ENCODE measurements around the gene MSRB1.
"Not testable (repeated sequence)": the region's sequence is repeated elsewhere in the genome, so short reads cannot be mapped to it uniquely, and the experiment has no call there.

MSRB1 gene

DNA sequence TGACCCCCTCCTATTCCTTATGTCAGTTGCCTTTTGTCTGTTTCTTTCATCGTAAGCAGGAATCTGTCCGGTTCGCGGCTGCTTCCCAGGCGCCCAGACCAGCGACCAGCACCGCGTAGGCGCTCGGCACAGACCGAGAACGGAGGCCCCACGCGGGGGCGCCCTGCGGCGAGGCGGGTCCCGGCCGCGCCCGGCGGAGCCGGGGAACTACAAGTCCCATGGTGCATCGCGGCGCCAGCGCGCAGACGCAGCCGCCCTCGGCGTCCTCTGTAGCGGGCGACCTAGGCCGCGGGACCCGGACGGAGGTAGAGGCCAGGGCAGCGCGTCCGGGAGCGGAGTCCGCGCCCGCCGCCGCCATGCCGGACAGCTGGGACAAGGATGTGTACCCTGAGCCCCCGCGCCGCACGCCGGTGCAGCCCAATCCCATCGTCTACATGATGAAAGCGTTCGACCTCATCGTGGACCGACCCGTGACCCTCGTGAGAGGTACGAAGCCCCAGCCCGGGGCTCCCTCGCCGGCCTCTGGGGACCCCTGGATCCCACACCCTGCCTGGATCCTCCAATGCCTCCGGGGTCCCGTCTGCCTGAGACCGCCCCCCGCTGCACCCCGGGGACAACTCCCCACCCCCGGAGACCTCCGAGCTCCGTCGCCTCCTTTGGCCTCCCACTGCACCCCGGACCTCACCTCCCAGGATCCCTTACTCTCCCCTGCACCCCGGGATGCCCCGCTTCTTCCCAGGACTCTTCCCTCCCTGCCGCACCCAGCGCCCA is 16.5 kb upstream of the MSRB1 start, which contains the start of gene NDUFB10:
Gene NDUFB10 (plus strand): TSS at position 270 of the 771 bp plus-strand sequence. CDS start 87 bp downstream, at position 357.
- Histone ChIP-seq H3K36me3 (replicated peaks in 1 of 2; ENCODE audit: control insufficient read depth in 2 of 2, insufficient read depth in 2 of 2, low read length in 2 of 2) (peaks cover 18 to 36% of the 10 kb centered on the region in 2 donors), H3K27ac (replicated peaks; ENCODE audit: low read length) (peak within 1 kb of the TSS; percentile 58), H3K9me3 (replicated peaks in 1 of 2; ENCODE audit: control insufficient read depth in 2 of 2, insufficient read depth in 1 of 2, low read depth in 1 of 2, low read length in 2 of 2) (no peaks in the 10 kb centered on the region), H2BK12ac (ENCODE audit: low read length) (peak within 1 kb of the TSS; percentile 78), H3K9ac (ENCODE audit: low read depth, low read length, poor library complexity) (peak within 1 kb of the TSS; percentile 95), H4K91ac (ENCODE audit: low read depth, low read length, poor library complexity) (no peak within 1 kb of the TSS), H3K18ac (ENCODE audit: low read length) (peak within 1 kb of the TSS; percentile 98), H3K14ac (ENCODE audit: low read length) (peak within 1 kb of the TSS; percentile 97), H2AK5ac (ENCODE audit: low read depth, low read length) (peak within 1 kb of the TSS; percentile 96), H2BK120ac (ENCODE audit: low read depth, low read length) (no peak within 1 kb of the TSS), H2BK15ac (ENCODE audit: low read length) (peak within 1 kb of the TSS; percentile 50), H4K8ac (ENCODE audit: low read depth, low read length) (peak within 1 kb of the TSS; percentile 70), H3K4me2 (ENCODE audit: insufficient read depth, low read length, poor library complexity, severe bottlenecking) (peak within 1 kb of the TSS; percentile 71), H2BK5ac (ENCODE audit: low read length) (peak within 1 kb of the TSS; percentile 94), H3K27me3 (ENCODE audit: control insufficient read depth in 3 of 3, insufficient read depth in 3 of 3, low read depth in 1 of 3, low read length in 3 of 3) (no peaks in the 10 kb centered on the region), H3K4ac (ENCODE audit: low read length) (peak within 1 kb of the TSS; percentile 32), H3K4me3 (ENCODE audit: low read length in 2 of 2) (peak within 1 kb of the TSS; percentile 77 to 87), H2AFZ (ENCODE audit: low read length) (peak within 1 kb of the TSS; percentile 94), H3K23ac (ENCODE audit: low read depth, low read length, poor library complexity) (peak within 1 kb of the TSS; percentile 94), H3K4me1 (ENCODE audit: control insufficient read depth in 2 of 2, insufficient read depth in 1 of 2, low read depth in 1 of 2, low read length in 2 of 2) (peaks cover 7 to 9% of the 10 kb centered on the region in 2 donors), H3K79me1 (ENCODE audit: low read depth, low read length) (peaks cover 6% of the 10 kb centered on the region)
- peak; percentile 87 for DNase-seq (ENCODE audit: low spot score)
- no CpG with 5 or more reads among the region's 79 CpGs for WGBS, 2 donors (ENCODE audit: extremely low coverage in 2 of 2, insufficient read length in 2 of 2, insufficient replicate concordance in 1 of 2)

DNA sequence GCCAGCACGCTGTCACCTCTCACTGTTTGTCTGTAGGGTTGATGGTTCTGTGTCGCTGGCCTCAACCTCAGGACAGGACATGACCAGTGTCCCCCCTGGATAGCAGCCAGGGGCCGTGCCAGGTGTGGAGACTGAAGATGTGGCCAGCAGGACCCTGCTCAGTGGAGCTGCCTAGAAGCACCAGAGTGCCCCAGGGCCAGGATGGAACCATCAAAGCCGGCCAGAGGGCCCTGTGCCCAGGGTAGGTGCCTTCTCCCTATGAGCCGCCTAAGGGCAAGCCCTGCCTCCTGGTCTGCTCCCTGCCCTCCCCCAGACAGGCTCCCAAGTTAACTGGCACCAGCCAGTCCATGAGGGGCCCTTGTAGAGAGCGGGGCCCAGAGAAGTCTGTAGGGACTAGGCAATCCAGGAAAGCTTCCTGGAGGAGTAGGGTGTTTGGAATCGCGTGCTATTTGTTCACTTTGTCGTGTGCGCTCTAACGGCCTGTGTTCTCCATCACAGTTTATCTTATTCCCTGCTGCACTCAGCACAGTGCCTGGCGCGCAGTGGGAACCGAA is 15.8 kb upstream of the MSRB1 start:
- no peaks in the 10 kb centered on the region for H3K27me3 ChIP-seq (ENCODE audit: control insufficient read depth in 3 of 3, insufficient read depth in 3 of 3, low read depth in 1 of 3, low read length in 3 of 3)
- no peak for DNase-seq (ENCODE audit: low spot score)
- H3K4ac ChIP-seq (ENCODE audit: low read length): peak overlapping the region; percentile 14
- H4K8ac ChIP-seq (ENCODE audit: low read depth, low read length): peak overlapping the region; percentile 70
- H3K9ac ChIP-seq (ENCODE audit: low read depth, low read length, poor library complexity): no peak overlapping the region
- H2BK12ac ChIP-seq (ENCODE audit: low read length): no peak overlapping the region
- H3K14ac ChIP-seq (ENCODE audit: low read length): no peak overlapping the region
- H2BK5ac ChIP-seq (ENCODE audit: low read length): no peak overlapping the region
- peak overlapping the region; percentile 85 for H2AK5ac ChIP-seq (ENCODE audit: low read depth, low read length)
- H4K91ac ChIP-seq (ENCODE audit: low read depth, low read length, poor library complexity): no peak overlapping the region
- H2BK15ac ChIP-seq (ENCODE audit: low read length): peak overlapping the region; percentile 50
- peak overlapping the region; percentile 16 to 77 for H3K4me3 ChIP-seq (ENCODE audit: low read length in 2 of 2)
- H2BK120ac ChIP-seq (ENCODE audit: low read depth, low read length): no peak overlapping the region
- peaks cover 17 to 32% of the 10 kb centered on the region in 2 donors for H3K36me3 ChIP-seq (replicated peaks in 1 of 2; ENCODE audit: control insufficient read depth in 2 of 2, insufficient read depth in 2 of 2, low read length in 2 of 2)
- H3K4me2 ChIP-seq (ENCODE audit: insufficient read depth, low read length, poor library complexity, severe bottlenecking): peak overlapping the region; percentile 45
- H3K18ac ChIP-seq (ENCODE audit: low read length): peak overlapping the region; percentile 81
- no CpG with 5 or more reads among the region's 14 CpGs for WGBS, 2 donors (ENCODE audit: extremely low coverage in 2 of 2, insufficient read length in 2 of 2, insufficient replicate concordance in 1 of 2)
- H3K23ac ChIP-seq (ENCODE audit: low read depth, low read length, poor library complexity): peak overlapping the region; percentile 47
- peaks cover 6% of the 10 kb centered on the region for H3K79me1 ChIP-seq (ENCODE audit: low read depth, low read length)
- no peak overlapping the region for H3K27ac ChIP-seq (replicated peaks; ENCODE audit: low read length)
- no peaks in the 10 kb centered on the region for H3K9me3 ChIP-seq (replicated peaks in 1 of 2; ENCODE audit: control insufficient read depth in 2 of 2, insufficient read depth in 1 of 2, low read depth in 1 of 2, low read length in 2 of 2)
- H3K4me1 ChIP-seq (ENCODE audit: control insufficient read depth in 2 of 2, insufficient read depth in 1 of 2, low read depth in 1 of 2, low read length in 2 of 2): peaks cover 7 to 9% of the 10 kb centered on the region in 2 donors
- H2AFZ ChIP-seq (ENCODE audit: low read length): peak overlapping the region; percentile 94

DNA sequence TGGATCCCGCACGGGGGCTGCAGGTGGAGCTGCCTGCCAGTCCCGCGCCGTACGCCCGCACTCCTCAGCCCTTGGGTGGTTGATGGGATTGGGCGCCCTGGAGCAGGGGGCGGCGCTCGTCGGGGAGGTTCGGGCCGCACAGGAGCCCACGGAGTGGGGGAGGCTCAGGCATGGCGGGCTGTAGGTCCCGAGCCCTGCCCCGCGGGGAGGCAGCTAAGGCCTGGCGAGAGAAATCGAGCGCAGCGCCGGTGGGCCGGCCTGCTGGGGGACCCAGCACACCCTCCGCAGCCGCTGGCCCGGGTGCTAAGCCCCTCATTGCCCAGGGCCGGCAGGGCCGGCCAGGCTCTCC is 15.1 kb upstream of the MSRB1 start:
- not testable (repeated sequence) for H2BK120ac ChIP-seq (ENCODE audit: low read depth, low read length); H3K23ac ChIP-seq (ENCODE audit: low read depth, low read length, poor library complexity); H3K4me3 ChIP-seq (ENCODE audit: low read length in 2 of 2); H3K4ac ChIP-seq (ENCODE audit: low read length); H2BK12ac ChIP-seq (ENCODE audit: low read length); H3K4me1 ChIP-seq (ENCODE audit: control insufficient read depth in 2 of 2, insufficient read depth in 1 of 2, low read depth in 1 of 2, low read length in 2 of 2); H3K27me3 ChIP-seq (ENCODE audit: control insufficient read depth in 3 of 3, insufficient read depth in 3 of 3, low read depth in 1 of 3, low read length in 3 of 3); H2AFZ ChIP-seq (ENCODE audit: low read length); H2BK5ac ChIP-seq (ENCODE audit: low read length); H3K9ac ChIP-seq (ENCODE audit: low read depth, low read length, poor library complexity); H2BK15ac ChIP-seq (ENCODE audit: low read length); H3K4me2 ChIP-seq (ENCODE audit: insufficient read depth, low read length, poor library complexity, severe bottlenecking); H4K8ac ChIP-seq (ENCODE audit: low read depth, low read length); H3K79me1 ChIP-seq (ENCODE audit: low read depth, low read length); H3K14ac ChIP-seq (ENCODE audit: low read length); H4K91ac ChIP-seq (ENCODE audit: low read depth, low read length, poor library complexity); H3K27ac ChIP-seq (replicated peaks; ENCODE audit: low read length); H3K9me3 ChIP-seq (replicated peaks in 1 of 2; ENCODE audit: control insufficient read depth in 2 of 2, insufficient read depth in 1 of 2, low read depth in 1 of 2, low read length in 2 of 2); H2AK5ac ChIP-seq (ENCODE audit: low read depth, low read length); H3K18ac ChIP-seq (ENCODE audit: low read length); DNase-seq (ENCODE audit: low spot score)
- no CpG with 5 or more reads among the region's 30 CpGs for WGBS, 2 donors (ENCODE audit: extremely low coverage in 2 of 2, insufficient read length in 2 of 2, insufficient replicate concordance in 1 of 2)
- H3K36me3 ChIP-seq (replicated peaks in 1 of 2; ENCODE audit: control insufficient read depth in 2 of 2, insufficient read depth in 2 of 2, low read length in 2 of 2): peaks cover 13 to 25% of the 10 kb centered on the region in 2 donors

DNA sequence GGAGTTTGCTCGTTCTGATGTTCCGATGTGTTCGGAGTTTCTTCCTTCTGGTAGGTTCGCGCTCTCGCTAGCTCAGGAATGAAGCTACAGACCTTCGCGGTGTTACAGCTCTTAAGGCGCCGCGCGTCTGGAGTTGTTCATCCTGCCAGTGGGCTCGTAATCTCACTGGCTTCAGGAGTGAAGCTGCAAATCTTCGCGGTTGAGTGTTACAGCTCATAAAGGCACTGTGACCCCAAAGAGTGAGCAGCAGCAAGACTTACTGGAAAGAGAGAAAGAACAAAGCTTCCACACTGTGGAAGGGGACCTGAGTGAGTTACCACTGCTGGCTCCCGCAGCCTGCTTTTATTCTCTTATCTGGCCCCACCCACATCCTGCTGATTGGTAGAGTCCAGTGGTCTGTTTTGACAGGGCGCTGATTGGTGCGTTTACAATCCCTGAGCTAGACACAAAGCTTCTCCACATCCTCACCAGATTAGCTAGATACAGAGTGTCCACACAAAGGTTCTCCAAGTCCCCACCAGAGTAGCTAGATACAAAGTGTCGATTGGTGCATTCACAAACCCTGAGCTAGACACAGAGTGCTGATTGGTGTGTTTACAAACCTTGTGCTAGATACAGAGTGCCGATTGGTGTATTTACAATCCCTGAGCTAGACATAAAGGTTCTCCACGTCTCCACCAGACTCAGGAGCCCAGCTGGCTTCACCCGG is 14.6 kb upstream of the MSRB1 start:
- H3K79me1 ChIP-seq (ENCODE audit: low read depth, low read length); H2BK5ac ChIP-seq (ENCODE audit: low read length); H2AK5ac ChIP-seq (ENCODE audit: low read depth, low read length); H4K8ac ChIP-seq (ENCODE audit: low read depth, low read length); H2BK12ac ChIP-seq (ENCODE audit: low read length); H2BK15ac ChIP-seq (ENCODE audit: low read length); H3K14ac ChIP-seq (ENCODE audit: low read length); H3K9ac ChIP-seq (ENCODE audit: low read depth, low read length, poor library complexity); H3K23ac ChIP-seq (ENCODE audit: low read depth, low read length, poor library complexity); H2AFZ ChIP-seq (ENCODE audit: low read length); H3K27me3 ChIP-seq (ENCODE audit: control insufficient read depth in 3 of 3, insufficient read depth in 3 of 3, low read depth in 1 of 3, low read length in 3 of 3); H3K4ac ChIP-seq (ENCODE audit: low read length); H3K27ac ChIP-seq (replicated peaks; ENCODE audit: low read length); H3K9me3 ChIP-seq (replicated peaks in 1 of 2; ENCODE audit: control insufficient read depth in 2 of 2, insufficient read depth in 1 of 2, low read depth in 1 of 2, low read length in 2 of 2); DNase-seq (ENCODE audit: low spot score); H3K4me3 ChIP-seq (ENCODE audit: low read length in 2 of 2); H3K18ac ChIP-seq (ENCODE audit: low read length); H2BK120ac ChIP-seq (ENCODE audit: low read depth, low read length); H3K4me1 ChIP-seq (ENCODE audit: control insufficient read depth in 2 of 2, insufficient read depth in 1 of 2, low read depth in 1 of 2, low read length in 2 of 2); H4K91ac ChIP-seq (ENCODE audit: low read depth, low read length, poor library complexity): not testable (repeated sequence)
- WGBS, 2 donors (ENCODE audit: extremely low coverage in 2 of 2, insufficient read length in 2 of 2, insufficient replicate concordance in 1 of 2): no CpG with 5 or more reads among the region's 22 CpGs
- peak overlapping the region; percentile 18 for H3K4me2 ChIP-seq (ENCODE audit: insufficient read depth, low read length, poor library complexity, severe bottlenecking)
- H3K36me3 ChIP-seq (replicated peaks in 1 of 2; ENCODE audit: control insufficient read depth in 2 of 2, insufficient read depth in 2 of 2, low read length in 2 of 2): peaks cover 9 to 20% of the 10 kb centered on the region in 2 donors
